Measurements from ENCODE around the gene YJEFN3.

DNA sequence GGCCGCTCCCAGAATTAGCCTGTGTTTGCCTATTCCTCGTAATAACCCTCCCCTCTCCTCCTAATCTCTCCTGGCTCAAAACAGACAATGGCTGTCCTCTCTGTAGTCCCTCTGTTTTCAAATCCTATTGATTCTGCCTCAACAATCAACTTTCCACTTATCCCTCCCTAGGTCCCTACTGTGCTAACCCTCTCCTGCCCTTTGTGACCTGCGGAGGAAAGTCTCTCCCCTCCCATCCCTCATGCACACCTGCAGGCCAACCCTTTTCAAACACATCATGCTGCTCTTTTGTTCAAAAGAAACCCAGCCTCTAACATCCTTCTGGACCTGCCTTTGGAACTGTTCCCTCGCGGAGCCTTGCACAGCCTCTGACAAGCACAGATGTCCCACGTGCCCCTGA, 46.7 kb downstream of the YJEFN3 start:
- TF ChIP-seq, protein P1, sequence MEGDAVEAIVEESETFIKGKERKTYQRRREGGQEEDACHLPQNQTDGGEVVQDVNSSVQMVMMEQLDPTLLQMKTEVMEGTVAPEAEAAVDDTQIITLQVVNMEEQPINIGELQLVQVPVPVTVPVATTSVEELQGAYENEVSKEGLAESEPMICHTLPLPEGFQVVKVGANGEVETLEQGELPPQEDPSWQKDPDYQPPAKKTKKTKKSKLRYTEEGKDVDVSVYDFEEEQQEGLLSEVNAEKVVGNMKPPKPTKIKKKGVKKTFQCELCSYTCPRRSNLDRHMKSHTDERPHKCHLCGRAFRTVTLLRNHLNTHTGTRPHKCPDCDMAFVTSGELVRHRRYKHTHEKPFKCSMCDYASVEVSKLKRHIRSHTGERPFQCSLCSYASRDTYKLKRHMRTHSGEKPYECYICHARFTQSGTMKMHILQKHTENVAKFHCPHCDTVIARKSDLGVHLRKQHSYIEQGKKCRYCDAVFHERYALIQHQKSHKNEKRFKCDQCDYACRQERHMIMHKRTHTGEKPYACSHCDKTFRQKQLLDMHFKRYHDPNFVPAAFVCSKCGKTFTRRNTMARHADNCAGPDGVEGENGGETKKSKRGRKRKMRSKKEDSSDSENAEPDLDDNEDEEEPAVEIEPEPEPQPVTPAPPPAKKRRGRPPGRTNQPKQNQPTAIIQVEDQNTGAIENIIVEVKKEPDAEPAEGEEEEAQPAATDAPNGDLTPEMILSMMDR (IDR thresholded peaks at IDR 0.05): no peak
- TF ChIP-seq EZH2 (IDR thresholded peaks at IDR 0.05) (no peak), EZH2phosphoT487 (IDR thresholded peaks at IDR 0.05) (peak; percentile 54)
